ENCODE measurements around the gene DDX39B. TPM values are rescaled to one million over a fixed set of nuclear protein-coding genes. Genes with fewer than 3 reads are reported as not detected.

Gene DDX39B
- total and polyA plus RNA-seq, 9 of the 15 experiments (the other 6 are each of a cell fraction or from before 2014, with no cell fraction given) = 479 to 869 (median 592) TPM

- TF ChIP-seq CTCF (IDR thresholded peaks at IDR 0.05 in 2 of 3, conservative IDR thresholded peaks at IDR 0.05 in 1 of 3; ENCODE audit: insufficient read depth in 2 of 3, low read depth in 1 of 3, low read length in 3 of 3) (no peak), ZKSCAN1 (IDR thresholded peaks at IDR 0.05; ENCODE audit: low read depth, low read length) (no peak), ZBTB17 (CRISPR knock-in tag; IDR thresholded peaks at IDR 0.05) (no peak), MGA (IDR thresholded peaks at IDR 0.05) (no peak), KAT2B (IDR thresholded peaks at IDR 0.05; ENCODE audit: low read depth, low read length) (no peak), ZHX1 (conservative IDR thresholded peaks at IDR 0.05; ENCODE audit: low read length) (no peak), ZNF695 (CRISPR knock-in tag; IDR thresholded peaks at IDR 0.05) (no peak), THRA (IDR thresholded peaks at IDR 0.05) (no peak)
Observed at GRCh38 chr6:31558631-31559500, 17.1 kb upstream of the DDX39B start (continued).
